HG03432 (cell line): ENCODE results near the gene CRABP1.

Experiments used
- ATAC-seq: cut with Tn5 transposase; IDR thresholded peaks from one replicate; pipeline ENCODE4 v1.9.1; 2021; ENCODE audit warnings: mild to moderate bottlenecking, moderate library complexity; ENCODE audit not compliant: unreplicated experiment

CRABP1 gene

DNA sequence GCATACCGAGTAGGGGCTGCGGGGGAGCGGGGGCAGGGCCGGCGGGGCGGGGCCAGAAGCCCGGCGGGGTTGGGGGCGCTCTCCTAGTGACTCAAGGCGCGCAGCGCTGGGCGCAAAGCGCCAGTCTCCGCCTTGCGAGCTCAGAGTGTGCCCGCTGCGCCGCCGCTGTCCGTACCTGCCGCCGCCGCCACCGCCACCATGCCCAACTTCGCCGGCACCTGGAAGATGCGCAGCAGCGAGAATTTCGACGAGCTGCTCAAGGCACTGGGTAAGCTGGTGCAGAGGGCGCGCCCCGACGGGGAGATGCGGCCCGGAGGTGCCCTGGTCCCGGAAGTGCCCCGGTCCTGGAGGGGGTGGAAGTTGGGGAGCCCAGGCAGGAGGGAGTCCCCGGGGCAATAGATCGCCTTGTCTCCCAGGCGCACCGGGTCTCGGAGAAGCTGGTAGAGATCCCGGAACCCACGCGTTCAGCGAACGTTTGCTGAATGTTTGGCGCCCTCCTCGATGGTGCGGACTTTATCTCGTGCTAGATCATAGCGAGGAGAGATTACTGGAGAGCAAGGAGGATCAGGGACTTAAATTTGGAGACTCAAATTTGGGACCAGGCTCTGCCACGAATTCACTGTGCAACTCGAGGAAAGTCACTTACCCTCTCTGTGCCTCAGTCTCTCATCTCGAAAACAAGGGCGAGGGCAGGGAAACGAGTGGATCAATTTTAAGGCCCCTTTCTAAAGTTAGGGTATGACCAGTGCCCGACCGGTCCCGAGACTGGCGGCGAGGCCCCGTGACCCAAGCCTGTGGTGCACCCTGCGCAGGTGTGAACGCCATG lies at the start of gene CRABP1:
Gene CRABP1, plus strand, starts transcription at position 123 of the 826 bp plus-strand sequence. Its CDS starts 76 bp downstream, at position 199.
- ATAC-seq: no peak

DNA sequence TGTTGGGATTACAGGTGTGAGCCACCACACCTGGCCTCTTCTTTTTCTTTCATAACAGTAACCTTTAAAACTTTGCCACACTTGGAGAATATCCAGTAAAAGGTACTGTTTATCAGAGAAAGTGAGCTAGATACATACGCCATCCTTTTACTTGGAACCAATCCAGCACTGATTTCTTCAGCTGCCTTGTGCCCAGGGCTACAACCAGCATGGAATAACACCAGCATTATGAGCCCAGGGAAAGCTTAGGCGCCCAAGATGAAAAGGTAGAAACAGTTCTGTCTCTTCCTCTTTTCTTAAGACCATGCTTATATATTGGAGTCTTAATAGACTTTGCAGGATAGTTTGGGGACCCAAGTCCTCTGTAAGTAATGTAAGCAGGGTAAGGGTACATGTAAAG lies 49.1 kb upstream of the CRABP1 start:
- ATAC-seq: no peak

DNA sequence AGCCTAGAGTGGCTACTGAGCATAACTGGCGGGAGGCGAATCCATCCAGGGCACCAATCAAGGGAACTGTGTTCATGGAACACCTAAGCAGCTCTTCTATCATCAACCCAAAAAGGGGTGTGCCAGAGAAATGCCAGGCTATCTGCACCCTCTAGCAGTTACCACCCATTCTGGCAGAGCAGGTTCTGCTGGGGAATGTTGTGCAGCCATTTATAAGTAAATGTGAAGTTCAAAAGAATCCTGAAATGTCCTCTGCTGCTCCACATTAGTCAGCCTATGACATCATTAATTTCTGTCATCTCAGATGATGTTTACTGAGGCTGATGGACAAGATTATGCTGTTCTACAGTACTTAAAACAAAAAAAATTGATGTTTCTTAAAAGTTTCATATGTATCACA lies 48.5 kb upstream of the CRABP1 start:
- ATAC-seq: no peak

DNA sequence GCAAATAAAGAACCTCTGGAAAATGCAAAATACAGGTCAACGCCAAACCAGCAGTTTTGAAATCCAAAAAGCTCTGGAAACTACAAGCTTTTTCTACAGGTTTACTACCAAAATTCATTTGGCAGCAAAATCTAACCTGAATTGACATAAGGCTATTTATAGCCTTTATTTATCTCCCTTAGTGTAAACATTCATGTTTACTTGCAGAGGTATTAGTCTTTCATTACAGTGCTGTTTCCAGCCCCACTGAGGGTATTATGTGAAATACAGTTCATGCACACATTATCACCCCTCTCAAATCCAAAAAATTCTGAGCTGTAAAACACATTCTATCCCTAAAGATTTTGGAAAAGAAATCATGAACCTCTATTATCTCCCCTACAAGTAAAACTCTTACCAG lies 47.9 kb upstream of the CRABP1 start:
- ATAC-seq: no peak

DNA sequence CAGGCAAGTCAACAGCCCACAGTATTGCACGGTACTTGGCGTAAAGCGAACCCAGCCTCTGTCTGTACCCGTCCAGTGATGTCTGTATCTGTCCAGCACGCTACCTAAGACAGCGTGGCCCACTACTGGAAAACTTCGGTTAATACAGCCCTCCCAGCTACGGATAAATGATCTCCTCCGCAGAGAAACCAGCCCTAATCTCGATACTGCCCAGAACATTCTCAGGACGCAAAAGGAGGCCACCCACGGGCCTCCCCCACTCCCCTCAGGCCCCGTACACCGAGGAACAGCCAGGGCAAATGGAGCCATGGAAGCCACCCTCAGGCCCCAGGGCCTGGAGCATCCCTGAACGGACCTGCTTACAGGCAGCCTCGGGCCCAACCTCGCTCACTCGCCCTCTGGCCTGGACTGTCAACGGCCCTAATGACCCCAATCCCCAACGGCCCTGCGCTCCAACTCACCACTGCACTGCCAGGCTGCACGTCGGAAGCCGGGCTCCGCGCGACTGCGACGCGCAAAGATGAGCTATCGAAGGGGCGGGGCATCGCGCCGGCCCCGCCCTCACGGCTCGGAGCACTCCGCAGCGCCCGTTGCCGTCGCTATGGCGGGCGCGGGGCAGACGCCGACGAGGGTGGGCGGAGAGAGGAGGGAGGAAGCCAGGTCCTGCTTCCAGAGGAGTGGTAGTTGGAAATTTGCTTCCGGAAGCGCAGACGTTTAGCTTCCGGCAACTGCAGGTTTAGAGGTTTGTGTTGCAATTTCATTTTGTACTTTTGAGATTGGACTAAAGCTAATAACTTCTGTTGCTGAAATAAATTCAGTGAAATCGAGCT lies 40.8 kb upstream of the CRABP1 start, which contains the start of gene SKIC8:
Gene SKIC8, minus strand, starts transcription at position 509 of the 830 bp plus-strand sequence. CDS start 3,923 bp downstream, outside the sequence.
- peak; percentile 90 for ATAC-seq

DNA sequence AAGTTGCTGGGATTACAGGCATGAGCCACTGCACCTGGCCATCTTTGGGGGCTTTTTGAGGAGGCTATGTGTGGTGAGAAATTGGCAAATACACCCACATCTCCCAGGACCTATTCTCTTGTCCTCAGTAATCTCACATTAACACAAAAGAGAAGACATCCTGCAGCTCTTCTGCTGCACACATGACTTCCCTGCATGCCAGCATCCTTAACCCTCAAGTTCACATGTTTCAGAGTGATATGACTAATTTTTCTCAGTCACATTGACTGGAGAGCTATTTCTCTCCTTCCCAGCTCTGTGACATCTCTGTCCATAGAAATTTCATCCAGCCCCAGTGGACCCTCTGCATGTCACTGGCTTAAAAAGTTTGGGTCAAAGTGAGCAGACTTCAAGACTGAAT lies 38.8 kb upstream of the CRABP1 start:
- ATAC-seq: no peak

DNA sequence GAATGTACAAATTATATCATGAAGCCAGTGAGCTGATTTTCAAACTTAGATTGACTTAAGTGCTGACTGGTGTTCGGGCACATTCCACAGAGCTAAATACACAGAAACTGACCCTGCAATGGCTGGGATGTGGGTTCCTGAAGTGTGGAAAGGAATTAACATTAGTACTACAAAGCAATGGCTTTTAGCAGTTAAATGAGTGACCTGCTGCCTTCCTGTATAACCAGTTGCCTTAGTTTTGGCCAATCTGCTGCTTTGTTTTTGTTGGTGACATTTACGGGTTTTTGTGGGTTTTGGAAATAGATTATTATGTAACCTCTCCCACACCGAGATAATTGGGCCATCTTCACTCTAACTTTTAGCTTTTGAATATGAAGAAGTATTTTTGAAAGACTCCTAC lies 38.3 kb upstream of the CRABP1 start:
- ATAC-seq: no peak

DNA sequence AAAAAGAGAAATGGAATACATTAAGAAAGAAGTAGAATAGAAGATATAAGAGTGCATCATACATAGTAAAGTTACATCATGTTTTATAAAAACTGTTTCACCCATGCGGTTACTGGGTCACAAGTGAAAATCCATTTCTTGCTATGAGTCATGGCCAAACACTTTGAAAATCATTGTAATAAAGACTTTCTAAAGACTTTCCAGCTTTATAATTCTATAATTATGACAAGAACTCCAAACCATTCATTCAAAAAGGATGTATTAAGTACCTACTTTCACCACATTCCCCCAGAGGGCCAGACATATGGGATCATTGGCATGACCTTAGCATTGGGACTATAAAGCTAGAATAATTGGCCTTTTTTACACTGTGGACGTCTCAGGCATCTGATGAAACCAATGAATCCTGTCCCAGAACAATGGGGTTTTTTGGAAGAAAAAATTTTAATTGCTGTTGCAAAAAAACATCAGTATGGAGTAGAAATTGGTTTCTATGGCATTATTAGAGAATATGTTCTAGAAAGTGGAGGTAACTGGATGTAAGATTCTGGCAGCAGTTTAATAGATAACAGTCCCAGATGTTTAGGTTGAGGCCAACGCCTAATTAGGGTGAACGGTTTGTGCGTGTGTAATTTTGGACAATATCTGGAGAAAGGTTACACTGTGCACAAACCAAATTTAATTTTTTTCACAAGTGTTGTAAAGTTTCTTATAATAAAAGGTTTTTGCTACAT lies 37.4 kb upstream of the CRABP1 start:
- ATAC-seq: no peak

DNA sequence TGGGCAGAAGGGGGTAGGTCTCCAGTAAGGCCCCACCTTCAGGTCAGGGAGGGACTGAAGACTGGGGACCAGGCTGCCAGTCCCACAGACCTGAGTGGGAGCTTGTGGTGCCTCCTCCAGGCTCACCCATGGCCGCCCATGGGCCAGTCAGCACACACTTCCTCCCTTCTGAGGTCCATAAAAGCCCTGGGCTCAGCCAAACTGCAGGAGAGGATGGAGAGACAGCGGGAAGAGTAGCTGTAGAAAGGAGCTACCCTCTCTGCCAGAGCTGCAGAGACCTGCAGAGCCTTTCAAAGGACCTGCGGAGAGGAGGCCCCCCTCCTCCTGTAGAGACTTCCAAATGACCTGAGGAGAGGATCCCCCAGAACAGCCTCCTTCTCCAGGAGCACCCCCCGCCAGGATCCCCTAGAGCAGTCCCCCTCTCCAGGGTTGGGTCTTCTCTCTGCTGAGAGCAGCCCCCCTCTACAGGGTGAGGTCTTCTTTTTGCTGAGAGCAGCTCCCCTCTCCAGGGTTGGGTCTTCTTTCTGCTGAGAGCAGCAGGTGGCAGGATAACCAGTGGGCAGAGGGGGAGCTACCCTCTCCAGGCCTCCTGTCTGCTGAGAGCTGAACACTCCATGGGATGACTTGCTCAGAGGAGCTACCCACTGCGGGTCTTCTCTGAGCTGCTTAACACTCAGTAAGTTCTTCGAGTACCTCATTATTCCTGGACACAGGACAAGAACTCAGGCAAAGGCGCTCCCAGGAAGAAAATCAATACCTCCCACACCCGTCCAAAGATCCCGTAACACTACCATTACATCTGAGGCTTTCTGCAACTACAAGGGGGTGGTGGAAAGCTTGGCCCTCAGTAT lies 35.7 kb upstream of the CRABP1 start:
- ATAC-seq: no peak

DNA sequence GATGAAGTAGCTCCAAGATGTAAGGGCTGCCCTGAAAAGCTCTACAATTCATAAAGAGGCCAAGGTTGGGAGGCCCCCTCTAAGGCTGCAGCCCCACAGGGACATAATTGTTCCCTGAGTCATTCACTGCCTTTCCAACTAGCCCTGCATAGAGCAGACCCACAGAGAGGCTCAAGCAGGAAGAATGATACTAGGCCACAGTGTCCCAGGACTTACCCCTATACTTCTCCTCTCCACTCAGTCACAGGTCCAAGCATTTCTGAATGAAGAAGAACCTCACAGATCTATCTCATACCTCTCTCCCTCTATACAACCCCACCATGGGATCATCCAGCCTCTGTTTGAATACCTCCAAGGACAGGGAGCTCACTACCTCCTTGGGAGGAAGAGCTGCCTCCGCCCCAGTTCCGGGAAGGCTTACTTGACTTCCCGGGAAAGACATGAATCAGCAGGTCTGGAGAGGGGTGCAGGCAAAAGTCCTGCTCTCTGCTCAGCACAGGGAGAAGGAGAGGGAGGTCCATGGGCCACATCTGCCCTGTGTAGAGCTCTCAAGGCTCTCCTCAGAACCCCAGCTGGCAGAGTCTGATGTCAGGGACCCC lies 33.9 kb upstream of the CRABP1 start:
- no peak for ATAC-seq

DNA sequence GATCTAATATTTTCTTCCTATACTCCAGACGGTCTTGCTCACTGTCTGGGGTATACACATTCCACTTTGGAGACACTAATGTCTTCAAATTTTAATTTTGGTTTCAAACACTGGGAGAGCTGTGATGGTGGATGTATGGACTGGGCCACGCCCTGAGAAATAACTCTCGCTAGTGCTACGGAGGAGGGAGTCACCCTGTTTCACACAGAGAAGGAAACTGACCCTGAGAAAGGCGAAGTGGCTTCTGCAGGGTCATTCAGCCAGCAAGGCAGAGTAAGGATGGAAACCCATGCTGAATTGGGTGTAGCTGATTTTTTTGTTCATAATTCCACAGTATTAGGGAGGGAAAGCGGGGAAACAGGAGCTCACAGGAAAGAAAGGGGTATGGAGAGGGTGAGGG lies 32.2 kb upstream of the CRABP1 start:
- no peak for ATAC-seq

DNA sequence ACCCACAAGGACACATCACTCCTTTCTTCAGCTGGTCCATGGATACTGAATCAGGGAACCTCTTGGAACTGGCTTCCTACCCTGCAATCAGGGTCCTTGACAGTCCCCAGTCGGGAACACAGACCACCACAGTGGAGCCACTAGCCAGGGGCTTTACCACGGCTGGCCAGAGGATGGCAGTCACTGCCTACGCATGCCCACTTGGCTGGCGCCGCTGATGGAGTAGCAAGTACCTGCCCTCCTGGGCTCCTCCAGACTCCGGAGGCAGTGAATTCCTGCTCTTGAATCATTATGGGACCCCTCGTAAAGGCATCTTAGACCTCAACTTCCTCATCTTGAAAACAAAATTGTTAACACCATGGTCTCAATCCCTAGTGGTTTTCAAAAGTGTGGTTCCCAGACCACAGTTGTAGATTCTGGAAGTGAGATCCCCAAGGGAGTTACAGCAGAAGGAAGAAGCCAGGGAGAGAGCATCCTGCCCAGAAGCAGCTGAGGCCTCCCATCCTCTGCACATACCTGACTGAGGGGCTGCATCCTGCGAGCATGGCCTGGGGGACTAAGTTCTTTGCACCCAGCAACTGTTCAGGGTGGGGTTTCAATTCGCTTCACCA lies 31.6 kb upstream of the CRABP1 start:
- ATAC-seq: no peak

DNA sequence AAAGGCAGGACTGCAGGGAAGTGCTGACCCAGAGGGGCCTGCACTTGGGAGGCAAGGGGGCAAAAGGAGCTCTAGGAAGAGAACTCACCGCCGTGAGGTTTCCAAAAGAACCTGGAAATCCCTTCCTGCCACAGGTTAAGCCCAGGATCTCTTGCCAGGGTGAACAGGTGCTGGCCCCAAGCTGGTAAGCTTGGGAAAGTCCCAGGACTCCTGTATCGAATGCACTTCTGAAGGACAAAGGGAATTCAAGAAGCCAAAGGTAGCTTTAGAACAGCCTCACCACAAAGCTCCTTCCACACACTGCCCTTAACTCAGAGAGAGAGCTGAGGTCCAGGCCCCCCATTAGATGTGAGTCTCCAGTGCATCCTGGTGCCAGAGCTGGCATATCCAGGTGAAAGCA lies 28.9 kb upstream of the CRABP1 start:
- ATAC-seq: no peak

DNA sequence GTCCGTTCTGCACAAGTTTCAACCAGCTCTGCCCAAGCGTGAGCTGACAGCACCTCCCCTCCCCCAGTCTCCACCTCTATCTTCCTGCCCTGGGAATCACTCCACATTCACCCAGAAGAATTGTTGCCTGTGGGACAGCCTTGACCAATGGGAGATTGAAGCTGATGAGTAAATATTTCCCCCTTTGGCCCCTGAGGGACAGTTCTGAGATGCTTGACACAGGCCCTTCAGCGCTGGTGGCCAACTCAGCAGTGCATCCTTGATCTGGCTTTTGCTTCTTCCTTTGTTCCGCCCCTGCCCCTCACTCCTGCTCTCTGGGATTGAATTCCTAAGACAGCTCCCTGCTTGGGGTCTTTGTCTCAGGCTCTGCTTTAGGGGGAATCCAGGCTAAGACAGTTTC lies 27.6 kb upstream of the CRABP1 start:
- ATAC-seq: no peak

DNA sequence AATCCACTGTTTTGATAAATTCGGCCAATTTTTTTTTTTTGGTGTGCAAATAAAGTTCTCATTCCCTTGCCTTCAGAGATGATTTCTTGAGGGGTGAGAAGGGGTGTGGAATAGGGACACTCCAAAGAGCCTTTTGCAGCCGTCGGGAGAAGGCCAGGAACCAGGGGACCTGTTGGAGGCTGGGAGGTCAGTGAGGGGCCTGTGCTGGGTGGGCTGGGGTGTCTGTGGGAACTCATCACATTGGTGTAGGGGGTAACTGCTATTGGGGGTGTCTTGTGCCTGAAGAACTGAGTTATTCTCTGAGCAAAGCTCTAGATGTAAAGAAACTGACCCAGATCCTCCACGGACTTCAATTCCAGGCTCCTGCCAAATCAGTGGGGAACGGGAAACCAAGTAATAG lies 27.2 kb upstream of the CRABP1 start:
- ATAC-seq: no peak

DNA sequence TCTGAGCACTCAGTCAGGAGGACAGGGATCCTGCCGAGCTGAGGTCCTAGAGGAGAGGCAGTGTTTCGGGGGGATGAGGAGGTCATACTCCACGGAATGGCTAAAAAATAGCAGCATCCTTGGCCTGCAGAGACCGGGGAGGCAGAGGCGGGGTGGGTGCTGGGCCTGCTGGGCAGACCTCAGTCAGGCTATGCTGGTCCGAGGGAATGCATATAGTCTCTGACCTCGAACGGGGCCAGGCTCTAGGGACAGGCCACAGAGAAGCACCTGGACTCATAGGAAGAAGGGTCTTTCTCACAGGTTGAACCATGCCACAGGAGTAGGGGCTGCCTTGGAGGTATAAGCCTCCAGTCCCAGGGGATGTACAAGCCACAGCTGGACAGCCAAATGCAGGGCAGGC lies 26.8 kb upstream of the CRABP1 start:
- ATAC-seq: no peak

DNA sequence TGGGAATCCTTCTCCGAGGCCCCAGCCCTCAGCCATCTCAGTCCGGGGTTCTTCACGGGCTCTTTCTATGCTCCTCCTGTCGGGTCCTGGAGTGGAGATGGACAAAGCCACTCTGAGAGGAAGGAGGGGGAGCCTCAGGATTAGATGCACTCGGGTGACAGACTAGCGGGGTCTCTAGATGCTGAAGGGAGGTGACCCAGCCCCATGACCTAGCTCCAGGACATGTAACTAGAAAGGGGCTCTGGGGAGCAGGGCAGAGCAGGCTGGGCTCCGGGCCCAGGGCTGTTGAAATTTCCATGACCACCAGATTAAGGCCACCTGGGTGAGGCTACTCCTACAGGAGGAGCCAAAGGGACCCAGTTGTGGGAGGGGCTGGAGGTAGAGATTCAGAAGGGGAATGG lies 26.0 kb upstream of the CRABP1 start:
- no peak for ATAC-seq

DNA sequence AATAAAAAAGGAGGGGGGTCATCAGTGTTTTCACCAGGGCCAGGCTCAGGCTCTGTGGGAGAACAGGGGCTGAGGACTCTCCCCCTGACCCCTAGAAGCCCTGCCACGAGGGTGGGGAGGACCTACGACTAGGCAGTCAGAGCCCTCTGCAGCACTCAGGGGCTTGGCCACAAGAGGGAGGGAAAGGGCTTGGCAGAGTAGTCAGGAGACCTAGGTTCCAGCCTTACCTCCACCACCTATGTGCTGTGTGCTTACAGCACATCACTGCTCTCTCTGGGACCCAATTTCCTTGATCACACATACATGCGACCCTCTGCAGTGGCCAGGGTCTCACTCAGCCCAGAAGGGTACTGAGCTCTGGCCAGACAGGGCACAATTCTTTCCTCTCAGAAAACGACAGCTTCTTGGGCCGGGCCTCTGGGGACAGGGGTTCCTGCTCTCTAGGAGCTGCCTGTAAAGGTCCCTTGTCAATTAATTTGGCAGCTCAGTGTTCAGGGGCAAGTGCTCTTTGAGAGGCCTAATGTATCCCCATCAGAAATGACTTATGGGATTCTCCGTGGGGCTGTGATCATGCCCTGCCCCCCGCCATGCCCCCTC lies 24.4 kb upstream of the CRABP1 start:
- ATAC-seq: no peak
